DOHH2 (cell line): ENCODE measurements around the gene MYO1A.

ENCODE experiments used
- H3F3A ChIP-seq: fragments of 200-600 bp; sonication (generic), shearing (Covaris generic); 2 replicates; pipeline ENCODE4 v1.6.0; 2016; ENCODE audit warnings: antibody characterized with exemption, mild to moderate bottlenecking; ENCODE audit not compliant: control insufficient read depth, insufficient read depth
- H3K27ac ChIP-seq: fragments of 200-600 bp; sonication (generic); 2 replicates; pipeline ENCODE4 v1.5.1; 2014; ENCODE audit warnings: low read depth, mild to moderate bottlenecking, low read length, moderate library complexity
- H3K27me3 ChIP-seq: fragments of 200-600 bp; sonication (generic); 2 replicates; pipeline ENCODE4 v1.6.1; 2014; ENCODE audit warnings: mild to moderate bottlenecking, low read length, mixed read lengths; ENCODE audit not compliant: control insufficient read depth
- H3K36me3 ChIP-seq: fragments of 200-600 bp; sonication (generic); 2 replicates; pipeline ENCODE4 v1.6.1; 2014; ENCODE audit warnings: mild to moderate bottlenecking, low read length, moderate library complexity, mixed read lengths; ENCODE audit not compliant: control insufficient read depth
- H3K4me1 ChIP-seq: fragments of 200-600 bp; sonication (generic); 2 replicates; pipeline ENCODE4 v1.6.1; 2014; ENCODE audit warnings: mild to moderate bottlenecking, low read length, mixed read lengths; ENCODE audit not compliant: control insufficient read depth
- H3K4me2 ChIP-seq: fragments of 200-600 bp; sonication (generic); 2 replicates; pipeline ENCODE4 v1.6.0; 2014; ENCODE audit warnings: mild to moderate bottlenecking, low read length, moderate library complexity
- H3K4me3 ChIP-seq: fragments of 200-600 bp; sonication (generic); 2 replicates; pipeline ENCODE4 v1.5.1; 2014; ENCODE audit warnings: mild to moderate bottlenecking, low read length, mixed read lengths
- H3K79me2 ChIP-seq: fragments of 200-600 bp; sonication (generic); 2 replicates; pipeline ENCODE4 v1.6.1; 2014; ENCODE audit warnings: mild to moderate bottlenecking, low read length, mixed read lengths; ENCODE audit not compliant: control insufficient read depth
- H3K9me2 ChIP-seq: fragments of 200-600 bp; sonication (generic); replicated peaks from 2 replicates; pipeline ENCODE4 v1.6.1; 2014; ENCODE audit warnings: mild to moderate bottlenecking, low read length, mixed read lengths; ENCODE audit not compliant: control insufficient read depth
- H3K9me3 ChIP-seq: fragments of 200-600 bp; sonication (generic); 2 replicates; pipeline ENCODE4 v1.6.1; 2014; ENCODE audit warnings: antibody characterized with exemption, low read length, mixed read lengths; ENCODE audit not compliant: control insufficient read depth, insufficient read depth
- H4K20me1 ChIP-seq: fragments of 200-600 bp; sonication (generic); 2 replicates; pipeline ENCODE4 v1.6.0; 2014; ENCODE audit warnings: low read depth, mild to moderate bottlenecking, antibody characterized with exemption, low read length, moderate library complexity; ENCODE audit not compliant: control insufficient read depth, insufficient read depth
- EZH2phosphoT487 ChIP-seq: fragments of 200-600 bp; sonication (generic); IDR thresholded peaks from 2 replicates; pipeline ENCODE4 v1.6.1; 2017; ENCODE audit warnings: borderline replicate concordance, mild to moderate bottlenecking, antibody characterized with exemption, low read length, moderate library complexity, mixed read lengths
- TF ChIP-seq, protein P1 (sequence below): fragments of 200-600 bp; sonication (generic); IDR thresholded peaks from one replicate; pipeline ENCODE4 v1.5.1; 2014; ENCODE audit warnings: antibody characterized with exemption, mild to moderate bottlenecking, low read depth, low read length; ENCODE audit not compliant: poor library complexity, severe bottlenecking

MYO1A gene

DNA sequence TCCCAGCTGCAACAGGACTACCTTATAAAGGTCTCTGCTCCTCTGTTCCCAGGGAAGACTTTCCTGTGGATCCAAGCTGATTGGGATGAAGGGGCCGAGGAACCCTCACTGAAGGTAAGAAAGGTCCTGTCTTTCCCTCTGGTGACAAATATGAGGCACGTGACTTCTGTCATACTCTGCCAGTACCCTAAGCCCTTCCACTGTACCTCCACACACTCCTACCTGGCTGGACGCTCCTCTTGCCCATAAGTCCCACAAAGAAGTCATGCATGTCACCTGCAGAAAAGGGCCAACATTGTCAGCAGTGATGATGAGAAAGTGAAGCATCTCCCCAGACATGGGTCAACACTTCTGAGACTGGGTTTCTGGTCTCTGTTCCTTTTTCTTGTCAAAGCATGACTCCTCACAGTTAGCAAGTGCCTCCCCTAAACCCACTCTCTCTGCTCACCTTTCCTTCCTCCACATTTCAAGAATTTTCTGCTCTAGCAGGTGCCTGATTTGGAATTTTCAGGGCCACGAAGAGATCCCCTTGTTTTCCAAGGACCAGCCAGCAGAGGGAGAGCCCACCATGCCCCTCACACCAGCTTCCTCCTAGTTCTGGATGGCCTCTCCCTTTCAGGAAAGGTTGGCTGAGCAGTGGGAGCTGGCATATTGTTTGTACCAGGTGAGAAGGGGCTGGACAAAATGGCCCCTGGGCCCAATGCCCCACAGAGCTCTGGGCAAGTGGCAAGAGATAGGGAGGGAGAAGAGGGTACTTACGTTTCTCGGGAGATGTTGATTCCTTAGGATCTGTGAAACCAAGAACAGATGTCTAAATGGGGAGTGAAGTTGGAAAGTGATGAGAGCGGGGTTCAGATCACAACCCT, 37.1 kb downstream of the MYO1A start:
- H3K27me3 ChIP-seq: peaks cover 45% of the 10 kb centered on the region
- no peak for TF ChIP-seq EZH2phosphoT487
- TF ChIP-seq, protein P1, sequence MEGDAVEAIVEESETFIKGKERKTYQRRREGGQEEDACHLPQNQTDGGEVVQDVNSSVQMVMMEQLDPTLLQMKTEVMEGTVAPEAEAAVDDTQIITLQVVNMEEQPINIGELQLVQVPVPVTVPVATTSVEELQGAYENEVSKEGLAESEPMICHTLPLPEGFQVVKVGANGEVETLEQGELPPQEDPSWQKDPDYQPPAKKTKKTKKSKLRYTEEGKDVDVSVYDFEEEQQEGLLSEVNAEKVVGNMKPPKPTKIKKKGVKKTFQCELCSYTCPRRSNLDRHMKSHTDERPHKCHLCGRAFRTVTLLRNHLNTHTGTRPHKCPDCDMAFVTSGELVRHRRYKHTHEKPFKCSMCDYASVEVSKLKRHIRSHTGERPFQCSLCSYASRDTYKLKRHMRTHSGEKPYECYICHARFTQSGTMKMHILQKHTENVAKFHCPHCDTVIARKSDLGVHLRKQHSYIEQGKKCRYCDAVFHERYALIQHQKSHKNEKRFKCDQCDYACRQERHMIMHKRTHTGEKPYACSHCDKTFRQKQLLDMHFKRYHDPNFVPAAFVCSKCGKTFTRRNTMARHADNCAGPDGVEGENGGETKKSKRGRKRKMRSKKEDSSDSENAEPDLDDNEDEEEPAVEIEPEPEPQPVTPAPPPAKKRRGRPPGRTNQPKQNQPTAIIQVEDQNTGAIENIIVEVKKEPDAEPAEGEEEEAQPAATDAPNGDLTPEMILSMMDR: no peak
- H3K27ac ChIP-seq: no peak overlapping the region
- H3K4me3 ChIP-seq: no peak overlapping the region
- no peak overlapping the region for H3K4me2 ChIP-seq
- no peaks in the 10 kb centered on the region for H3K79me2 ChIP-seq
- H3F3A ChIP-seq: no peaks in the 10 kb centered on the region
- H3K9me3 ChIP-seq: no peaks in the 10 kb centered on the region
- no peaks in the 10 kb centered on the region for H3K9me2 ChIP-seq
- H4K20me1 ChIP-seq: no peaks in the 10 kb centered on the region
- 0 out of 2 replicates have a peak, but pooled peaks cover 2% of the 10 kb centered on the region for H3K4me1 ChIP-seq
- H3K36me3 ChIP-seq: no peaks in the 10 kb centered on the region

GRCh38 chr12:57011438-57012424, 38.2 kb downstream of the MYO1A start:
- TF ChIP-seq EZH2phosphoT487: no peak
- TF ChIP-seq, protein P1: no peak
- peaks cover 3% of the 10 kb centered on the region; the same call in 1 of the 2 replicates for H3F3A ChIP-seq
- H3K36me3 ChIP-seq: no peaks in the 10 kb centered on the region
- H4K20me1 ChIP-seq: no peaks in the 10 kb centered on the region
- no peaks in the 10 kb centered on the region for H3K9me3 ChIP-seq
- H3K27ac ChIP-seq: no peak overlapping the region
- H3K27me3 ChIP-seq: peaks cover 45% of the 10 kb centered on the region
- H3K4me1 ChIP-seq: peaks cover 6% of the 10 kb centered on the region
- H3K9me2 ChIP-seq: no peaks in the 10 kb centered on the region
- no peak overlapping the region for H3K4me3 ChIP-seq
- no peaks in the 10 kb centered on the region for H3K79me2 ChIP-seq
- H3K4me2 ChIP-seq: no peak overlapping the region

DNA sequence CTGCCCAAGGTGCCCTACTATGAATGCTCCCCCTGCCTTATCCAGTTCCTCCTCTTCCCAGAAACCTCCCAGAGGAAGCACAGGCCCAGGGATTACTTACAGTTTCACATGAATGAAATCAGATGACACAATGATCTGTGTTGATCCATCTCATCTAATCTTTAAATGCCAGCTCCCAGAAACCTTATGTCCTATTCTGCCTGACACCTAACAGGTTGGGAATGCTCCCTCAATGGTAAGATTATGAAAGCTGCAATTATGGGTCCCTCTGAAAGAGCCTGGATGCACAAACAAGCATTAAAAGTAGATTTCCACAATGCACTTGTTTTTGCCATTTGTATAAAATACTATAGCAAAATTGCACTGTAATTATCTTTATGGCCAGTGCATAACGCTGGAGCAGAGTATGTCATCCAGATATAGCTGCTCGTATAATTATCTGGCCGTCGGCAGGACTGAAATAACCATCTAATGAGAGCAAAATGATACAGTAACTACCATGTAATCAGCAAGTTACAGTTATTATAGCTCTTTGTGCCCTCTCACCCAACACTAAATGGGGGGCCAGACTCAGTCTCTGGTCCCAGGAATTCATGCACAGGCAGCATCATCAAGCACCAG, 39.2 kb downstream of the MYO1A start:
- peaks cover 38% of the 10 kb centered on the region for H3K27me3 ChIP-seq
- TF ChIP-seq, protein P1: no peak
- TF ChIP-seq EZH2phosphoT487: no peak
- no peaks in the 10 kb centered on the region for H4K20me1 ChIP-seq
- H3K9me3 ChIP-seq: no peaks in the 10 kb centered on the region
- peaks cover 3% of the 10 kb centered on the region; the same call in 1 of the 2 replicates for H3F3A ChIP-seq
- peaks cover 8% of the 10 kb centered on the region for H3K4me1 ChIP-seq
- peaks cover 2% of the 10 kb centered on the region; the same call in 1 of the 2 replicates for H3K36me3 ChIP-seq
- H3K9me2 ChIP-seq: no peaks in the 10 kb centered on the region
- H3K4me2 ChIP-seq: no peak overlapping the region
- H3K4me3 ChIP-seq: no peak overlapping the region
- H3K79me2 ChIP-seq: peaks cover 4% of the 10 kb centered on the region
- no peak overlapping the region for H3K27ac ChIP-seq
